Mucosa of stomach (tissue), 1 donor: ENCODE data around the gene CD300LB.
"Not testable (repeated sequence)": the region's sequence is repeated elsewhere in the genome, so short reads cannot be mapped to it uniquely, and the experiment has no call there.

Experiments
- H3K27me3 ChIP-seq: one replicate; pipeline ENCODE4 v1.7.0; 2013; ENCODE audit warnings: mild to moderate bottlenecking, low read length; ENCODE audit not compliant: control insufficient read depth, insufficient read depth
- H3K36me3 ChIP-seq: one replicate; pipeline ENCODE4 v1.7.0; 2013; ENCODE audit warnings: low read length; ENCODE audit not compliant: control insufficient read depth, insufficient read depth
- H3K4me1 ChIP-seq: one replicate; pipeline ENCODE4 v1.7.0; 2013; ENCODE audit warnings: mild to moderate bottlenecking, low read length; ENCODE audit not compliant: control insufficient read depth, insufficient read depth
- H3K4me3 ChIP-seq: one replicate; pipeline ENCODE4 v1.7.0; 2013; ENCODE audit warnings: low read length
- H3K9ac ChIP-seq: one replicate; pipeline ENCODE4 v1.7.0; 2013; ENCODE audit warnings: mild to moderate bottlenecking, low read length, moderate library complexity
- H3K9me3 ChIP-seq: one replicate; pipeline ENCODE4 v1.7.0; 2013; ENCODE audit warnings: mild to moderate bottlenecking, low read length, moderate library complexity; ENCODE audit not compliant: control insufficient read depth
- donor health status: Pancreatic carcinoma.

Gene CD300LB

GRCh38 chr17:74531231-74531761 lies at the start of gene CD300LB:
TSS of gene CD300LB (minus strand) at chr17:74531475. CDS start at chr17:74531350, 125 bp downstream.
- Histone ChIP-seq H3K9ac (no peak within 1 kb of the TSS), H3K27me3 (no peaks in the 10 kb centered on the region), H3K36me3 (no peaks in the 10 kb centered on the region), H3K4me1 (no peaks in the 10 kb centered on the region), H3K9me3 (no peaks in the 10 kb centered on the region), H3K4me3 (no peak within 1 kb of the TSS)

GRCh38 chr17:74579900-74580299 lies 48.6 kb upstream of the CD300LB start:
- Histone ChIP-seq H3K27me3 (no peaks in the 10 kb centered on the region), H3K4me3 (no peak overlapping the region), H3K36me3 (no peaks in the 10 kb centered on the region), H3K9ac (no peak overlapping the region), H3K4me1 (no peaks in the 10 kb centered on the region), H3K9me3 (no peaks in the 10 kb centered on the region)

- no peaks in the 10 kb centered on the region for H3K36me3 ChIP-seq
- H3K4me3 ChIP-seq = no peak overlapping the region
- H3K9me3 ChIP-seq = no peaks in the 10 kb centered on the region
- H3K9ac ChIP-seq = no peak overlapping the region
- H3K4me1 ChIP-seq = no peaks in the 10 kb centered on the region
- no peaks in the 10 kb centered on the region for H3K27me3 ChIP-seq
Measured at GRCh38 chr17:74578979-74579378, 47.7 kb upstream of the CD300LB start.

- no peaks in the 10 kb centered on the region for H3K4me1 ChIP-seq
- no peak overlapping the region for H3K9ac ChIP-seq
- H3K4me3 ChIP-seq = no peak overlapping the region
- no peaks in the 10 kb centered on the region for H3K27me3 ChIP-seq
- no peaks in the 10 kb centered on the region for H3K9me3 ChIP-seq
- H3K36me3 ChIP-seq = no peaks in the 10 kb centered on the region
Measured at GRCh38 chr17:74574489-74575142, 43.3 kb upstream of the CD300LB start.

- H3K4me3 ChIP-seq, H3K4me1 ChIP-seq, H3K27me3 ChIP-seq, H3K36me3 ChIP-seq, H3K9ac ChIP-seq, H3K9me3 ChIP-seq: not testable (repeated sequence)
Measured at GRCh38 chr17:74573635-74574034, 42.4 kb upstream of the CD300LB start.

- no peaks in the 10 kb centered on the region for H3K9me3 ChIP-seq
- H3K4me1 ChIP-seq = no peaks in the 10 kb centered on the region
- no peaks in the 10 kb centered on the region for H3K36me3 ChIP-seq
- no peak overlapping the region for H3K4me3 ChIP-seq
- H3K27me3 ChIP-seq = no peaks in the 10 kb centered on the region
- H3K9ac ChIP-seq = no peak overlapping the region
Measured at GRCh38 chr17:74573169-74573568, 41.9 kb upstream of the CD300LB start.

- Histone ChIP-seq H3K4me3 (no peak overlapping the region), H3K27me3 (no peaks in the 10 kb centered on the region), H3K4me1 (no peaks in the 10 kb centered on the region), H3K9me3 (no peaks in the 10 kb centered on the region), H3K9ac (no peak overlapping the region), H3K36me3 (no peaks in the 10 kb centered on the region)
Measured at GRCh38 chr17:74571621-74572270, 40.5 kb upstream of the CD300LB start.

- Histone ChIP-seq H3K9ac (no peak overlapping the region), H3K4me1 (no peaks in the 10 kb centered on the region), H3K36me3 (no peaks in the 10 kb centered on the region), H3K4me3 (no peak overlapping the region), H3K27me3 (no peaks in the 10 kb centered on the region), H3K9me3 (no peaks in the 10 kb centered on the region)
Measured at GRCh38 chr17:74569020-74570003, 38.0 kb upstream of the CD300LB start.

- no peaks in the 10 kb centered on the region for H3K4me1 ChIP-seq
- H3K36me3 ChIP-seq = no peaks in the 10 kb centered on the region
- no peak overlapping the region for H3K9ac ChIP-seq
Measured at GRCh38 chr17:74568106-74568873, 37.0 kb upstream of the CD300LB start.

GRCh38 chr17:74567397-74567796 lies 36.1 kb upstream of the CD300LB start, which contains the start of gene CD300H:
TSS of gene CD300H (minus strand) at chr17:74567509.
- no peaks in the 10 kb centered on the region for H3K27me3 ChIP-seq
- no peaks in the 10 kb centered on the region for H3K4me1 ChIP-seq
- H3K9ac ChIP-seq = no peak within 1 kb of the TSS
- H3K9me3 ChIP-seq = no peaks in the 10 kb centered on the region
- H3K36me3 ChIP-seq = no peaks in the 10 kb centered on the region
- H3K4me3 ChIP-seq = no peak within 1 kb of the TSS

More at GRCh38 chr17:74568106-74568873, 37.0 kb upstream of the CD300LB start:
- H3K4me3 ChIP-seq = no peak overlapping the region
- no peaks in the 10 kb centered on the region for H3K27me3 ChIP-seq
- no peaks in the 10 kb centered on the region for H3K9me3 ChIP-seq

- Histone ChIP-seq H3K27me3 (no peaks in the 10 kb centered on the region), H3K4me3 (no peak overlapping the region)
Measured at GRCh38 chr17:74566132-74566753, 35.0 kb upstream of the CD300LB start.

More at GRCh38 chr17:74566132-74566753, 35.0 kb upstream of the CD300LB start:
- no peaks in the 10 kb centered on the region for H3K4me1 ChIP-seq
- H3K9me3 ChIP-seq = no peaks in the 10 kb centered on the region
- no peaks in the 10 kb centered on the region for H3K36me3 ChIP-seq
- no peak overlapping the region for H3K9ac ChIP-seq
